Daoy (cell line): ENCODE results near the gene TUBA4A. TPM values are rescaled to one million over a fixed set of nuclear protein-coding genes. Genes with fewer than 3 reads are reported as not detected.
A peak's percentile ranks its signal among the peaks of the same experiment; 100 is the strongest.
"Not testable (repeated sequence)": the region's sequence is repeated elsewhere in the genome, so short reads cannot be mapped to it uniquely, and the experiment has no call there.

Source experiments
- DNase-seq: peaks from one replicate; pipeline ENCODE4 v3.0.0-alpha.2; 2015; ENCODE audit warnings: low read depth
- total RNA-seq: library from RNA; depleted of rRNA; stranded (reverse); fragments of >200 nt; shearing (Covaris generic); gene quantifications from 2 replicates; pipeline ENCODE4 v1.2.3, GENCODE V29; 2014; rRNA removed

TUBA4A gene
- total RNA-seq, 1 experiment from 2014 or later, result 79.9 TPM

DNA sequence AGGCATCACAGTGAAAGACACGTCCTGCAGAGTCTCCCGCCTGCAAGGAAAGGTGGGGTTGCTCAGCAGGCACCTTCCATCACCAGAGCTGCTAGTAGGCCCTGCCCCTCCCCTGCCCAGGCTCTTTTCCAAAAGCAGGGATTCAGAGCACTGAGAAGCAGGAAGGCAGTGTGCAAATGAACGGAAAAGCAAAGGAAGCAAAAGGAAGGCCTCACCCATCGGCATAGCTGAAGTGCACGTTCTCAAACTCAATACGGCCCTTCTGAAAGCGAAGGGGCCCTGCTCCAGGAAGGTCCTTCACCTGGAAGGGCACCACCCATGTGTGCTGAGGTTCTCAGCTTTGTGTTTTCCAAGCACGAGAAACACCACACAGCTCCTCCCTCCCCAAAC is 40.7 kb downstream of the TUBA4A start:
- DNase-seq, result no peak

DNA sequence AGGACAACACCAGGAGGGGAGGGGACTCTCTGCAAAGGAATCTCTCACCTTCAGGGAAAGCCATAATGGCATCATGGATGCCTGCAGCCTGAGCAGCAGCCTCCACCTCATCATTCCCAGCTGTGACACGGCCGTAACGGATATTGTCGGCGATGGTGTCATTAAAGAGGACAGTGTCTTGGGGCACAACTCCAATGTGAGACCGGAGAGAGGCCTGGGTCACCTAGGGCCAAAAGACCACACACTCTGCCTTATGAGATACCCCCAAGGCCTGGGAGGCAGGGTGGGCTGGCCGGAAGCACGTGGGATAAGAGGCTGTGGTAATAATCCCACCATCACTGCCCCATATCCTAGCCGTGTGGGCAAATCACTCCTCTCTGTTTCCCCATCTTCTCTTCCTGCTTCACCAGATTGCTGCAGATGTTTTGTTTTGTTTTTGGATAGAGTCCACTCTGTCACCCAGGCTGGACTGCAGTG is 42.8 kb downstream of the TUBA4A start:
- DNase-seq, result no peak

DNA sequence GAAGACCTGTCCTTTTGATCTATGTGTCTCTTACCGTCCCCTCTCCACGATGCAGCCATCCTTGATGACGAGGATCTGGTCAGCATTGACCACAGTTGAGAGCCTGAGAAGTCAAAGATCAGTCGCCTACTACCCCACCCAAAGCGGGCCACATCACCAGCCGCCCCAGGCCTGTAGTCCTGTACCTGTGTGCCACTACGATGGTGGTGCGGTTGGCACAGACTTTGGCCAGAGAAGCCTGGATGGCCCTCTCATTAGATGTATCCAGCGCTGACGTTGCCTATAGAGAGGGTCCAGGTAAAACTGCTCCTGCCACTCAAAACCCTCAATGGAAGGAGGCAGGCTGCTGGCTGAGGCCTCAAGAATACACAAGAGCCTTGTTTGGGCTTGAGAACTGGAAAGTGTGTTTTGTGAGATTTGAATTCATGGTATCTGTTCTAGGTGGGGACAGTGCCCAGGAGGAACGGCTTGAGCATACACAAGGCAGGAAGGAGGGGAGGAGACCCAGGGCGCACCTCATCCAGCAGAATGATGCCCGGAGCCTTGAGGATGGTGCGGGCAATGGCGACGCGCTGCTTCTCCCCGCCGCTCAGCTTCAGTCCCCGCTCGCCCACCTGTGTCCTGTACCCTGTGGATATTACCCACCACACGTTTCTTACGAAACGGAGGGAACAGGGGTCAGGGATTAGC is 43.4 kb downstream of the TUBA4A start:
- no peak for DNase-seq

DNA sequence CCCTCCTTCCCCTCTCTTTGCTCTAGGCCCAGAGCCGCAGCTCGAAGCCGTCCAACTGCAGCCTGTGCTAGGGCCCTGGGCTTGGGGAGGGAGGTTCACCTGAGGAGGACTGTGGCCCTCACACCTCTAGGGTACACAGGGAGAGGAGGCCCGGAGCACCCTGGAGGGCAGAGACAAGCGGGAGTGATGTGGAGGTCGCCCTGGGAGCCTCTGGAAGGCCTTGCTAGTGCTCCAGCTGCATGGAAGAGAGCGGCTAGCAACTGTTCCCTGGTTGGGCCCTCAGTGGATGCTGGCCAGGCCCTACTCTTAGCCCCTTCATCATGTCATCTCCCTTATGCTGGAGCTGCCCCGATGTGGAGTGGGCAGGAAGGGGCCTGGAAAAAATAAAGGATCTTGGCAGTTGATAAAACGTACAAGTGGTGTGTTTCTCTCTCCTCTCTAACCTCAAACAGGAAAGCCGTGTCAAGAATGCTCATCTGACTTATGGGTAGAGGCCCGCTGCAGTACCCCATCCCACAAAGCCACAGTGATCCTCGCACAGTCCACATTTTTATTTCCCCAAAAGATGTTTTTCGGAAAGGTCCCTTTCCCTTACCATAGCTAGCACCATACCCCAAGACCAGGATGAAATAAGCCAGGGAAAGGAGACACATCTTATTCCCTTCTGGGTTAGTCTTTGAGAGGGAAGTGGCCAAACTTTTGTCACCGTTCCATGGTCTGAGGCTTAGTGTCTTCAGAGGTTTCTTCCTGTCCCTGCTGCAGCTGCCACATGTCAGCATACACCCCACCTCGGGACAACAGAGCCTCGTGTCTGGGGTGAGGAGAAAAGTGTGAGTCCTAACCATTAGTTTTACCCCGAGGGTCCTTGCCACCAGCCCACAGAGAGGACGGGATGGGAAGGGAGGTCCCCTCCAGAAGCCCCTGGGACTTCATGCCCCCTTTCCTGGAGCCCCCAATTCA is 44.2 kb downstream of the TUBA4A start:
- no peak for DNase-seq

DNA sequence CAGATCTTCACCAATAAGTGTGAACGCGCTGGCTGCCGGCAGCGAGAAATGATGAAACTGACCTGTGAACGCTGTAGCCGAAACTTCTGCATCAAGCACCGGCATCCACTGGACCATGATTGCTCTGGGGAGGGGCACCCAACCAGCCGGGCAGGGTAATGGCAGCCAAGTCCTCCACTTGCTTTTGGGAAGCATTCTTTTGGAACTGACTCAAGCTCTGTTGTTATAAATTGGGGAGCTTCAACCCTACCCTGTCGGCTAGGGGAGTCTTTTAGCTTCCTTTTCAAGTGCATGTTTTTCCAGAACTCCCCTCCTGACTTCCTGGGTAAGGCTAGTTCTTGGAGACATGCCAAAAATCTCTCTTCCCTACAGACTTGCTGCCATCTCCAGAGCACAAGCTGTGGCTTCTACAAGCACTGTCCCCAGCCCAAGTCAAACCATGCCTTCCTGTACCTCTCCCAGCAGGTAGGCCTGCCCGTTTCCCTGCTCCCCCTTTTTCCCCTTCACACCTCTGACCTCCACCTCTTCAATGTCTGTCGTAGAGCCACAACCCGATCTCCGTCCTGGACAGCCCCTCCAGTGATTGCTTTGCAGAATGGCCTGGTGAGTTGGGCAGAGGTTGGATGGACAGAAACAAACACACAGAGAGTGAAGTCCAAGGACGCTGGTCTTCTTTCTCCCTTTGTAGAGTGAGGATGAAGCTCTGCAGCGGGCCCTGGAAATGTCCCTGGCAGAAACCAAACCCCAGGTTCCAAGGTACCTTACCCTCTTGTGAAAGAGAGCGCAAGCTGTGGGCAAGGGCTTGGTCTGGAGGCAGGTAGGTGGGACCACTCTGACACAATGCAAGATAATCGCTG is 45.6 kb downstream of the TUBA4A start:
- DNase-seq, result no peak

DNA sequence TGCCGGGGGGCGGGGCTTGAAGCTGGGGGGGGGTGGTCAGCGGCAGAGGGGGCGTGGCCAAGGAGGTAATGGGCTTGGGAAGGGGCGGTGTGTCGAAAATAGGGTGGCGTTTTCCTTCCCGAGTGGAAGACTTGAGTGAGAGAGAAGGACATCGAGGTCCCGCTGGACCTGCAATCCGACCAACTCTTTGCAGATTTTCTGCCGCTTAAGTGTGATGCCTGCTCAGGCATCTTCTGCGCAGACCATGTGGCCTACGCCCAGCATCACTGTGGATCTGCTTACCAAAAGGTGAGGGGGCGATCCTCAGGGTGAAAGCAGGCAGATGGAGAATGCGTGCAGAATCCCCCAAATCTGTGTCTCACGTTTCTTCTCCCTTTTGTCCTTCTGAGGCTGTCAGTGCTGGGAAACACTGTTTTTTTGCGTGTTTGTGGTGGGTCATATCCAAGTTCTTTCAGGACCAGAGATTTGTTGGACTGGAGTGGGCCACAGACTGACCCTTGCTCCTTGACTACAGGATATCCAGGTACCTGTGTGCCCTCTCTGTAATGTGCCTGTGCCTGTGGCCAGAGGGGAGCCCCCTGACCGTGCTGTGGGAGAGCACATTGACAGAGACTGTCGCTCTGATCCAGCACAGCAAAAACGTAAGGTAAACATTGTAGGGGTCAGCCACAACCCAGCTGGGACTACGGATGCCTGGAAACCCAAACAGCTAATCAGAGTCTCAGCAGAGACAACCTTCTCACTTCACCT is 46.4 kb downstream of the TUBA4A start:
- DNase-seq, result no peak

DNA sequence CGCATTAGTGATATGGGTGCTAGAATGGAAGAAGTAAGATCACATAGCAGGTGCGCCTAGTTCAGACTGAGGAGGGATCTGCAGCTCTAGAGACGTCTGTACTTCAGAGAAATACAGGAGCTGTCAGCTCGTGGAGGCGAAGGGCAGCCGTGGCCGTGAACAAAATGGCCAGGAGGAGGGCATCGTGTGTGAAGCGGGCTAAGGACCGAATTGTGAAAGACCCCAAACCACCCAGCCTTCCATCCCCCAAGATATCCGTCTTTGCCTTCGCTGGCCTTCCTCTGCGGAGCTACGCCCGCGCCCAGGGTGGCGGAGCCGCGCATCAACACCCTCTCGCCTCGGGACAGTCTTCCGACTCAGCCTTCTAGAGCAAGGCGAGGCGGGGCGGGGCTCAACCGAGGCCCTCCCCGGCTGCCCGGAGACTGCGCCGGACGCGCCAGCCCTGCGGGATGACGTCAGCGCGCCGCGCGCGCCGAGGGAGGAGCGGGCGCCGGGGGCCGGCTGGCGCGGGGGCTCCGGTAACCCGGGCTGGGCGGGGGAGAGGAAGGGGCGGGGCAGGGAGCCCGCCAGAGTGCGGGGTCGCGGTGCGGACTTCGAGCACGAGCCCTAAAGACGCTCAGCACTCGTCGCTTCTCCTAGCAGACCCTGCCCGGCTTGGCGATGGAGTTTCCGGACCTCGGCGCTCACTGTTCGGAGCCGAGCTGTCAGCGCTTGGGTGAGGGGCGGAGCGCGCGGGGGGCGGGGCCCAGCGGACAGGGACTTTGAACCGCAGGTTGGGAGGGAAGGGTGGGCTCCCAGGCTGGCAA is 47.2 kb downstream of the TUBA4A start, which contains the start of gene ZFAND2B:
Gene ZFAND2B (plus strand): TSS at position 455 of the 806 bp plus-strand sequence. CDS start 206 bp downstream, at position 661.
- DNase-seq, result peak; percentile 97

DNA sequence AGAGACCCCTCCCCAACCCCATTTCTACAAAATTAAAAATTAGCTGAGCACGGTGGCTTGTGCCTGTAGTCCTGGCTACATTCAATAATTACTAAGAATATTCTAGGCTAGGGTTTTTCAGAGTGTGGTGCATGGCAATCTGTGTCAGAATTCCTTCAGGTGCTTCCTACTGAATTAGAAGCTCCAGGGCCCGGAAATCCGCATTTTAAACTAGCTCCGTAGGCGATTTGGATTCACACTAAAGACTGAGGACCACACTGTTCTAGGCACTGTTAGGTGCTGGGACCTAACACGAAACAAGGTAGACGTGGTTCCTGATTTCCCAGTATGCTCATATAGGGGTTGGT is 47.8 kb downstream of the TUBA4A start:
- no peak for DNase-seq

DNA sequence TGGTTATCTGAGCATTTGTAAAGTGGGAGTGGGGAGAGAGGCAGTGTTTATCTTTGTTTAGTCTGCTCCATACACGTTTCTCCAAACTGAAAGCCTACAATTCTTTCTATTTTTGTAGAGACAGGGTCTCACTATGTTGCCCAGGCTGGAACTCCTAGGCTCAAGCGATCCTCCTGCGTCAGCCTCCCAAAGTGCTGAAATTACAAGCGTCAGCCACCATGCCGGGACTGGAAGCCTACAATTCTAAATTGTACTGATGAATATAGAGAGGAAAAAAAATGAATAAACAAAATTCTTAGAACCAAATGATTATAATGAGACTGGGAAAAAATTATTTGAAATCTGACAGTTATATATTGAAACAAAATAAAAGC is 48.6 kb downstream of the TUBA4A start:
- no peak for DNase-seq

DNA sequence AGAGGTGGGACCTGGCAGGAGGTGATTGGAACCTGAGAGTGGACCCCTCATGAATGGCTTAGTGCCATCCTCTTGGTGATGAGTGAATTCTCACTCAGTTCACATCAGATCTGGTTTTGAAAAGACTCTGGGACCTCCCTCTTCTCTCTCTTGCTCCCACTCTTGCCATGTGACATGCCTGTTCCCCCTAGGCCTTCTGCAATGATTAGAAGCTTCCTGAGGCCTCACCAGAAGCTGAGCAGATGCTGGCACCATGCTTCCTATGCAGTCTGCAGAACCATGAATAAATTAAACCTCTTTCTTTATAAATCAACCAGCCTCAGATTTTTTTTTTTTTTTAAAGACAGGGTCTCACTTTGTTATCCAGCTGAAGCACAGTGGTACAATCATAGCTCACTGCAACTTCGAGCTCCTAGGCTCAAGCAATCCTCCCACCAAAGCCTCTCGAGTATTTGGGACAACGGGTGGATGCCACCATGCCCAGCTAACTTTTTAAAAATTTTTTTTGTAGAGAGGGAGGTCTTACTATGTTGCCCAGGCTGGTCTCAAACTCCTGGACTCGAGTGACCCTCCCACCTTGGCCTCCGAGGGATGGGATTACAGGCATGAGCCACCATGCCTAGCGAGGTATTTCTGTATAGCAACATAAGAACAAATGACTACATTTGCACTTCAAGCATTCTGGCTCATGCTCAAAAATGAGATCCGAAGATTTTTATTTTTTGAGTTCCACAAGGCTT is 49.1 kb downstream of the TUBA4A start:
- no peak for DNase-seq

DNA sequence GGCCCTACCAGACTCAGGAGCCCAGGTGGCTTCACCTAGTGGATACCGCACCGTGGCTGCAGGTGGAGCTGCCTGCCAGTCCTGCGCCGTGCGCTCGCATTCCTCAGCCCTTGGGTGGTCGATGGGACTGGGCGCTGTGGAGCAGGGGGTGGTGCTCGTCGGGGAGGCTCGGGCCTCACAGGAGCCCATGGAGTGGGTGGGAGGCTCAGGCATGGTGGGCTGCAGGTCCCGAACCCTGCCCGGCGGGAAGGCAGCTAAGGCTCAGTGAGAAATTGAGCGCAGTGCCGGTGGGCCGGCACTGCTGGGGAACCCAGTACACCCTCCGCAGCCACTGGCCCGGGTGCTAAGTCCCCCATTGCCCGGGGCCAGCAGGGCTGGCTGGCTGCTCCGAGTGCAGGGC is 52.4 kb downstream of the TUBA4A start:
- DNase-seq, result not testable (repeated sequence)

DNA sequence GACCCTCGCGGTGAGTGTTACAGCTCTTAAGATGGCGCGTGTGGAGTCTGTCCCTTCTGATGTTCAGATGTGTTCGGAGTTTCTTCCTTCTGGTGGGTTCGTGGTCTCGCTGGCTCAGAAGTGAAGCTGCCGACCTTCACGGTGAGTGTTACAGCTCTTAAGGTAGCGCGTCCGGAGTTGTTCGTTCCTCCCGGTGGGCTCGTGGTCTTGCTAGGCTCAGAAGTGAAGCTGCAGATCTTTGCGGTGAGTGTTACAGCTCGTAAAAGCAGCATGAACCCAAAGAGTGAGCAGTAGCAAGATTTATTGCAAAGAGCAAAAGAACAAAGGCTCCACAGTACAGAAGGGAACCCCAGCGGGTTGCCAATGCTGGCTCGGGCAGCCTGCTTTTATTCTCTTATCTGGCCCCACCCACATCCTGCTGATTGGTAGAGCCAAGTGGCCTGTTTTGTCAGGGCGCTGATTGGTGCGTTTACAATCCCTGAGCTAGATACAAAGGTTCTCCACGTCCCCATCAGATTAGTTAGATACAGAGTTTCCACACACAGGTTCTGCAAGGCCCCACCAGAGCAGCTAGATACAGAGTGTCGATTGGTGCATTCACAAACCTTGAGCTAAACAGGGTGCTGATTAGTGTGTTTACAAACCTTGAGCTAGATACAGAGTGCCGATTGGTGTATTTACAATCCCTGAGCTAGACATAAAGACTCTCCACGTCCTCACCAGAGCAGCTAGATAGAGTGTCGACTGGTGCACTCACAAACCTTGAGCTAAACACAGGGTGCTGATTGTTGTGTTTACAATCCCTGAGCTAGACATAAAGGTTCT is 53.0 kb downstream of the TUBA4A start:
- not testable (repeated sequence) for DNase-seq

Other genes with a start within 250 kb of the TUBA4A start
- 0.11 TPM in 1 of 2 replicates, not detected in the other for gene CFAP65, start 212.4 kb downstream of the TUBA4A start, total RNA-seq
- not detected in 2 replicates for gene IHH, start 193.0 kb downstream of the TUBA4A start, total RNA-seq
- gene NHEJ1, start 93.1 kb downstream of the TUBA4A start, total RNA-seq, result 13.6 and 22.0 TPM in 2 replicates
- gene SLC23A3, start 83.9 kb downstream of the TUBA4A start, total RNA-seq, result 0.63 and 0.86 TPM in 2 replicates
- gene CNPPD1, start 77.0 kb downstream of the TUBA4A start, total RNA-seq, result 36.2 and 41.3 TPM in 2 replicates
- 33.3 and 48.8 TPM in 2 replicates for gene RETREG2, start 75.6 kb downstream of the TUBA4A start, total RNA-seq
- 31.2 and 32.3 TPM in 2 replicates for gene ZFAND2B, start 47.1 kb downstream of the TUBA4A start, total RNA-seq
- 9.0 and 10.5 TPM in 2 replicates for gene ABCB6, start 35.0 kb downstream of the TUBA4A start, total RNA-seq
- gene ATG9A, start 24.3 kb downstream of the TUBA4A start, total RNA-seq, result 27.1 and 56.9 TPM in 2 replicates
- 25.2 and 25.8 TPM in 2 replicates for gene ANKZF1, start 24.1 kb downstream of the TUBA4A start, total RNA-seq
- gene GLB1L, start 8.5 kb downstream of the TUBA4A start, total RNA-seq, result 2.7 and 3.2 TPM in 2 replicates
- 5.4 and 8.9 TPM in 2 replicates for gene STK16, start 8.4 kb downstream of the TUBA4A start, total RNA-seq
- gene TUBA4B, start 675 bp downstream of the TUBA4A start, total RNA-seq, result not detected in 2 replicates
- gene DNAJB2, start 25.4 kb upstream of the TUBA4A start, total RNA-seq, result 19.9 and 20.2 TPM in 2 replicates
- 0.21 and 1.3 TPM in 2 replicates for gene PTPRN, start 55.5 kb upstream of the TUBA4A start, total RNA-seq
- not detected in 2 replicates for gene RESP18, start 78.8 kb upstream of the TUBA4A start, total RNA-seq
- gene DNPEP, start 134.0 kb upstream of the TUBA4A start, total RNA-seq, result 72.1 and 94.6 TPM in 2 replicates
- 0.17 and 0.77 TPM in 2 replicates for gene DES, start 164.5 kb upstream of the TUBA4A start, total RNA-seq
- 4.9 and 18.4 TPM in 2 replicates for gene SPEG, start 180.9 kb upstream of the TUBA4A start, total RNA-seq
- 30.0 and 47.6 TPM in 2 replicates for gene GMPPA, start 245.0 kb upstream of the TUBA4A start, total RNA-seq